ENCODE results near the gene SCAMP1. TPM values are rescaled to one million over a fixed set of nuclear protein-coding genes. Genes with fewer than 3 reads are reported as not detected.

SCAMP1 gene
- total RNA-seq, 2 experiments from 2014 or later: 18.0 to 41.1 TPM

DNA sequence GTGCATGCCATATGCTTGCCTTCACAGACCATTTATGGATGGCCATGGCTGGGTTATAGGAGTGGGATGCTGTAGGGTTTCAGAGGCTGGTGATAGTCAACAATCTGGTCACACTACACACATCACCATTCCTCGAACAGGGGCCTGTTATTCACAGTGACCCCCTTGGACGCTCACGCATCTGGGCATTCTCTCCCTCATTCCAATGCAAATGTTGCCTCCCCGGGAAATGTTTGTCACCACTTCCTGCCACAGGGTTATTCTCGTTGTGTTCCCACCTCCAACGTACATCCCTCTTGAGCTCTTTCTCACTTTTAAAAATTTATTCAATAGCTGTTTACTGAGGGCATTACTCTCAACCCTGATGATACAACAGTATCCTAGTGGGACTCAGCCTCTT, 135.4 kb downstream of the SCAMP1 start:
- no peak overlapping the region for H3K4me3 ChIP-seq (ENCODE audit: low read depth, low read length, poor library complexity, severe bottlenecking)
- BruUV-seq (replicated peaks): no TSS peak

DNA sequence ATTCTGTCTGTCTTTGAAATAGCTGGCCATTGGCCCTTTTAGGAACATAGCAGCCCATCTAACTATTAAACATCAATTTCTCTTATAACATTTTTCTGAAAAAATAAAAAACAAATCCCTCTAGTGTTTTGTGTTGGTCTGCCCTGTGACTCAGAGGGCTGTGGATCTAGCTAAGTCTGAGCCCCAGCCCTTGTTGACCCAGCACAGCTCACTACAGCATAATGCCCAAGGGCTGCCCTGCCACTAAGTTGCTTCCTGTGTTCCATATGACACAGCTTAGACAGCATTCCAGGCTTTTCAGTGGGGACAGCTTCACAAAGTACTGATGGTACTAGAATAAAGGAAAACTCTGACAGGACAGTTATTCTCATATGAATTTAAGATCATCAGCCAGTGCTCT, 136.0 kb downstream of the SCAMP1 start:
- Histone ChIP-seq H3K4me3 (ENCODE audit: low read depth, low read length, poor library complexity, severe bottlenecking) (no peak overlapping the region), H2AFZ (ENCODE audit: low read length) (no peak overlapping the region), H4K20me1 (ENCODE audit: insufficient read depth, low read length) (no peaks in the 10 kb centered on the region), H3K79me2 (ENCODE audit: insufficient read depth, low read depth, low read length) (peaks cover 9% of the 10 kb centered on the region; the same call in 1 of the 2 replicates), H3K9me3 (ENCODE audit: low read length) (0 out of 2 replicates have a peak, but pooled peaks cover 5% of the 10 kb centered on the region), H3K4me1 (ENCODE audit: insufficient read depth, low read length, poor library complexity, severe bottlenecking) (peaks cover 54% of the 10 kb centered on the region), H3K27ac (ENCODE audit: low read depth, low read length, poor library complexity, severe bottlenecking) (peak overlapping the region; percentile 82), H3K36me3 (ENCODE audit: insufficient read depth, low read length) (peaks cover 9% of the 10 kb centered on the region; the same call in 1 of the 2 replicates), H3K4me2 (ENCODE audit: low read length) (peak overlapping the region; percentile 62; the same call in 1 of the 2 replicates), H3K9me2 (ENCODE audit: insufficient read depth, low read length) (no peaks in the 10 kb centered on the region)
- DNase-seq (ENCODE audit: low spot score): no peak
- ChIA-PET CTCF (ENCODE audit: unreplicated experiment) (no interaction called here), POLR2A (interaction anchor here (0.6 to 1.8 kb wide), 5 partner anchors 9 to 223 kb away, joined by 3 to 5 read pairs (median 4); no protein-coding TSS in a partner anchor)
- no TSS peak for BruUV-seq (replicated peaks)
- TF ChIP-seq, protein P1, sequence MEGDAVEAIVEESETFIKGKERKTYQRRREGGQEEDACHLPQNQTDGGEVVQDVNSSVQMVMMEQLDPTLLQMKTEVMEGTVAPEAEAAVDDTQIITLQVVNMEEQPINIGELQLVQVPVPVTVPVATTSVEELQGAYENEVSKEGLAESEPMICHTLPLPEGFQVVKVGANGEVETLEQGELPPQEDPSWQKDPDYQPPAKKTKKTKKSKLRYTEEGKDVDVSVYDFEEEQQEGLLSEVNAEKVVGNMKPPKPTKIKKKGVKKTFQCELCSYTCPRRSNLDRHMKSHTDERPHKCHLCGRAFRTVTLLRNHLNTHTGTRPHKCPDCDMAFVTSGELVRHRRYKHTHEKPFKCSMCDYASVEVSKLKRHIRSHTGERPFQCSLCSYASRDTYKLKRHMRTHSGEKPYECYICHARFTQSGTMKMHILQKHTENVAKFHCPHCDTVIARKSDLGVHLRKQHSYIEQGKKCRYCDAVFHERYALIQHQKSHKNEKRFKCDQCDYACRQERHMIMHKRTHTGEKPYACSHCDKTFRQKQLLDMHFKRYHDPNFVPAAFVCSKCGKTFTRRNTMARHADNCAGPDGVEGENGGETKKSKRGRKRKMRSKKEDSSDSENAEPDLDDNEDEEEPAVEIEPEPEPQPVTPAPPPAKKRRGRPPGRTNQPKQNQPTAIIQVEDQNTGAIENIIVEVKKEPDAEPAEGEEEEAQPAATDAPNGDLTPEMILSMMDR (conservative IDR thresholded peaks at IDR 0.05; ENCODE audit: low read length): no peak
- no peak for TF ChIP-seq EZH2phosphoT487 (IDR thresholded peaks at IDR 0.05; ENCODE audit: borderline replicate concordance, low read depth, low read length)
- intact Hi-C loops (cut with micrococcal nuclease; ENCODE audit: unreplicated experiment): no loop called here

More for the DNA sequence above, 135.4 kb downstream of the SCAMP1 start:
- H3K4me2 ChIP-seq (ENCODE audit: low read length): 0 out of 2 replicates have a peak overlapping the region, but pooled peaks have one; percentile 8
- H3K79me2 ChIP-seq (ENCODE audit: insufficient read depth, low read depth, low read length): peaks cover 9% of the 10 kb centered on the region; the same call in 1 of the 2 replicates
- POLR2A ChIA-PET: interaction anchor here (0.6 to 1.8 kb wide), 5 partner anchors 9 to 224 kb away, joined by 3 to 5 read pairs (median 4); no protein-coding TSS in a partner anchor
- intact Hi-C loops (cut with micrococcal nuclease; ENCODE audit: unreplicated experiment): no loop called here
- no peak for TF ChIP-seq EZH2phosphoT487 (IDR thresholded peaks at IDR 0.05; ENCODE audit: borderline replicate concordance, low read depth, low read length)
- peaks cover 56% of the 10 kb centered on the region for H3K4me1 ChIP-seq (ENCODE audit: insufficient read depth, low read length, poor library complexity, severe bottlenecking)
- CTCF ChIA-PET (ENCODE audit: unreplicated experiment): no interaction called here
- DNase-seq (ENCODE audit: low spot score): no peak
- H2AFZ ChIP-seq (ENCODE audit: low read length): no peak overlapping the region
- H3K27ac ChIP-seq (ENCODE audit: low read depth, low read length, poor library complexity, severe bottlenecking): no peak overlapping the region
- H3K36me3 ChIP-seq (ENCODE audit: insufficient read depth, low read length): peaks cover 12% of the 10 kb centered on the region; the same call in 1 of the 2 replicates
- 0 out of 2 replicates have a peak, but pooled peaks cover 5% of the 10 kb centered on the region for H3K9me3 ChIP-seq (ENCODE audit: low read length)
- H4K20me1 ChIP-seq (ENCODE audit: insufficient read depth, low read length): no peaks in the 10 kb centered on the region
- H3K9me2 ChIP-seq (ENCODE audit: insufficient read depth, low read length): no peaks in the 10 kb centered on the region

DNA sequence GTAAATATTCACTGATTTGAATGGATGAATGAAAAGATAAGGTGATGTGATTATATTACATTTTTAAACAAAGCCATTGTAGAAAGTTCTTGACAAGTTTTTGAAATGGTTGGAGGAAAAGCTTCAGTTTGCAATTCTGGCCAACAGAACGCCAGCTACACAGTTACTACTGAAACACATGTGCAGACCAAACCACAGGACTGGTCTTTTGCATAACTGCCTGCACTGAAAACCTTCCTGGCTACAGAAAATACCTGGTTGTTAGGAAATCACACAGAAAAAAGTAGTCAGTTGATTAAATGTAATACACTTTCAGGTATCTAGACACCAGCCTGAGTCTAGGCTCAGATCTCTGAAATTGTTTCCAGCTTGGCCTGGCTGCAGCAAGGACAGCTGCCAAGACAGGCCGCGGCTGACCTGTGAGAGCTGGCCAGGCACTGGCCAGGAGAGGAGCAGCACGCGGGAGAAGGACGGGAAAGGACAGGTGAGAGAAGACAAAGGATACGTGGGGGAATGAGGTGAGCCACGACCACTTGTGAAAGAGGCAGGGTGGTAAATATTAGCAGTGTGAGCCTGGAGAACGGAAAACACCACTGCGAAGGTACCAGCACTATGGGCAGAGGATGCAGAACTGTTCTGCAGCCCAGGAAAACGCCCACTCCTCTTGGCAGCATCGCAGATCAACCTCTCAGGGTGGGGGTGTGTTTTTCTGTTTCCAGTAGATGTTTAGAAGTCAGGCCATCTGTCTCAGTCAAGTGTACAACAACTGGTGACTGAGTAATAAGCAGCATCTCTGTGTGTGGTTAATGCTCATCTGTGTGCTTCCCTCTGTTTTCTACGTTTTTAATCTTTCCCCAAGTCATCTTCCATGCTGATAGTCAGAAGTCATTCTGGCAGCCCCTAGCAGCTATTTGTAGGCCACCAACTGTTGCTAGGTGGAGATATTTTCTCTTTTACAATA, 137.4 kb downstream of the SCAMP1 start:
- no TSS peak for BruUV-seq (replicated peaks)
- H3K9me3 ChIP-seq (ENCODE audit: low read length): 0 out of 2 replicates have a peak, but pooled peaks cover 5% of the 10 kb centered on the region
- peak; percentile 78 for DNase-seq (ENCODE audit: low spot score)
- POLR2A ChIA-PET: interaction anchor here (0.6 to 1.8 kb wide), 3 partner anchors 7 to 129 kb away, joined by 3 to 5 read pairs (median 5); no protein-coding TSS in a partner anchor
- 0 out of 2 replicates have a peak overlapping the region, but pooled peaks have one; percentile 2 for H2AFZ ChIP-seq (ENCODE audit: low read length)
- peak overlapping the region; percentile 62 for H3K4me2 ChIP-seq (ENCODE audit: low read length)
- intact Hi-C loops (cut with micrococcal nuclease; ENCODE audit: unreplicated experiment): no loop called here
- peaks cover 68% of the 10 kb centered on the region for H3K4me1 ChIP-seq (ENCODE audit: insufficient read depth, low read length, poor library complexity, severe bottlenecking)
- H3K9me2 ChIP-seq (ENCODE audit: insufficient read depth, low read length): no peaks in the 10 kb centered on the region
- H3K36me3 ChIP-seq (ENCODE audit: insufficient read depth, low read length): 0 out of 2 replicates have a peak, but pooled peaks cover 3% of the 10 kb centered on the region
- H4K20me1 ChIP-seq (ENCODE audit: insufficient read depth, low read length): no peaks in the 10 kb centered on the region
- CTCF ChIA-PET (ENCODE audit: unreplicated experiment): no interaction called here
- peak overlapping the region; percentile 82 for H3K27ac ChIP-seq (ENCODE audit: low read depth, low read length, poor library complexity, severe bottlenecking)
- TF ChIP-seq, protein P1 (conservative IDR thresholded peaks at IDR 0.05; ENCODE audit: low read length): no peak
- TF ChIP-seq EZH2phosphoT487 (IDR thresholded peaks at IDR 0.05; ENCODE audit: borderline replicate concordance, low read depth, low read length): no peak
- peak overlapping the region; percentile 47 for H3K4me3 ChIP-seq (ENCODE audit: low read depth, low read length, poor library complexity, severe bottlenecking)
- H3K79me2 ChIP-seq (ENCODE audit: insufficient read depth, low read depth, low read length): peaks cover 9% of the 10 kb centered on the region; the same call in 1 of the 2 replicates

All from OCI-LY7 (cell line).